ENCODE results near the gene COL7A1. TPM values are rescaled to one million over a fixed set of nuclear protein-coding genes. Genes with fewer than 3 reads are reported as not detected.
A peak's percentile ranks its signal among the peaks of the same experiment; 100 is the strongest.

Gene COL7A1
- total and polyA plus RNA-seq, 2 of the 8 experiments (the other 6 are each of a cell fraction or from before 2014, with no cell fraction given): 10.7 to 13.9 TPM

- WGBS, 2 experiments (ENCODE audit: extremely low coverage in 1 of 2, insufficient coverage in 1 of 2, insufficient read length in 1 of 2, insufficient replicate concordance in 2 of 2, low coverage in 1 of 2, low lambda C conversion rate in 2 of 2, missing lambda C conversion rate in 1 of 2): 93% methylated on average over 11 of the region's 11 CpGs; no CpG with 5 or more reads in 1 of the 2 experiments
- peak overlapping the region; percentile 53 for H3K4ac ChIP-seq (replicated peaks; ENCODE audit: insufficient read length, low read depth, low read length)
- H3K27me3 ChIP-seq (replicated peaks in 1 of 4; ENCODE audit: control insufficient read depth in 3 of 4, extremely low read depth in 1 of 4, insufficient read depth in 3 of 4, low read length in 3 of 4): no peaks in the 10 kb centered on the region
- no peak overlapping the region for H3K4me3 ChIP-seq (ENCODE audit: extremely low read depth in 1 of 4, insufficient read depth in 2 of 4, low read depth in 3 of 4, low read length in 4 of 4)
- H4K5ac ChIP-seq (ENCODE audit: insufficient read length, low read depth, low read length): no peak overlapping the region
- no peaks in the 10 kb centered on the region for H3K79me1 ChIP-seq (ENCODE audit: low read depth, low read length)
- ChIA-PET CTCF (ENCODE audit: partially characterized antibody) (interaction anchor here (0.7 to 6.1 kb wide), 3 partner anchors 16 to 175 kb away, joined by 3 to 32 read pairs (median 3); no protein-coding TSS in a partner anchor), POLR2A (ENCODE audit: partially characterized antibody) (no interaction called here)
- H3K9me3 ChIP-seq (ENCODE audit: insufficient read depth in 2 of 2, low read depth in 1 of 2, low read length in 1 of 2): no peaks in the 10 kb centered on the region
- peaks cover 4 to 21% (median 16%) of the 10 kb centered on the region in 4 experiments for H3K4me1 ChIP-seq (replicated peaks in 1 of 4; ENCODE audit: control insufficient read depth in 3 of 4, insufficient read depth in 4 of 4, low read length in 3 of 4)
- no peak overlapping the region for H2AFZ ChIP-seq (ENCODE audit: low read length)
- H3K18ac ChIP-seq (ENCODE audit: extremely low read depth, low read length): no peak overlapping the region
- H3K79me2 ChIP-seq (ENCODE audit: control insufficient read depth in 1 of 2, insufficient read depth in 2 of 2, low read length in 2 of 2): no peaks in the 10 kb centered on the region
- H2BK5ac ChIP-seq (ENCODE audit: low read depth, low read length): no peak overlapping the region
- no peak overlapping the region for H2BK12ac ChIP-seq (ENCODE audit: low read depth, low read length)
- H2BK120ac ChIP-seq (replicated peaks; ENCODE audit: low read depth, low read length): no peak overlapping the region
- H3K23ac ChIP-seq (ENCODE audit: insufficient read length): no peak overlapping the region
- H3K14ac ChIP-seq (ENCODE audit: insufficient read length): no peak overlapping the region
- H2AK5ac ChIP-seq (ENCODE audit: low read depth, low read length): no peak overlapping the region
- no peaks in the 10 kb centered on the region for H4K20me1 ChIP-seq (replicated peaks in 1 of 2; ENCODE audit: control insufficient read depth in 1 of 2, insufficient read depth in 2 of 2, low read length in 2 of 2)
- H3K27ac ChIP-seq (ENCODE audit: low read depth, low read length): no peak overlapping the region
- H2BK15ac ChIP-seq (ENCODE audit: low read length): no peak overlapping the region
- no peak overlapping the region for H3K4me2 ChIP-seq (ENCODE audit: insufficient read depth in 1 of 2, low read depth in 2 of 2, low read length in 2 of 2)
- no peak overlapping the region for H3K56ac ChIP-seq (replicated peaks; ENCODE audit: insufficient read length, low read depth, low read length)
- no peak overlapping the region for H2BK20ac ChIP-seq (ENCODE audit: low read length)
- no peak overlapping the region for H3K9ac ChIP-seq (replicated peaks in 1 of 4; ENCODE audit: extremely low read depth in 1 of 4, low read depth in 3 of 4, low read length in 3 of 4)
- TF ChIP-seq MAFK (IDR thresholded peaks at IDR 0.05; ENCODE audit: low read depth, low read length): no peak
- no peak for TF ChIP-seq CTCF (IDR thresholded peaks at IDR 0.05; ENCODE audit: control extremely low read depth in 1 of 3, insufficient read depth in 1 of 3, low read depth in 1 of 3, low read length in 3 of 3)
- TF ChIP-seq NRF1 (IDR thresholded peaks at IDR 0.05; ENCODE audit: low read depth, low read length): no peak
- no peak for TF ChIP-seq YY1 (IDR thresholded peaks at IDR 0.05; ENCODE audit: low read depth, low read length)
- no peak for TF ChIP-seq PHF8 (conservative IDR thresholded peaks at IDR 0.05; ENCODE audit: low read depth, low read length)
- DNase-seq (ENCODE audit: low read depth in 1 of 2, low spot score in 2 of 2): no peak
- no peak overlapping the region for H4K91ac ChIP-seq (replicated peaks; ENCODE audit: insufficient read length, low read length)
- FAIRE-seq: no peak
- H3K23me2 ChIP-seq (ENCODE audit: low read depth, low read length): no peaks in the 10 kb centered on the region
- no peaks in the 10 kb centered on the region for H3K36me3 ChIP-seq (ENCODE audit: control insufficient read depth in 2 of 4, insufficient read depth in 4 of 4, low read length in 3 of 4)
- H4K8ac ChIP-seq (ENCODE audit: extremely low read depth, insufficient read depth, low read length): no peak overlapping the region; the same call in 1 of the 2 replicates
Measured at GRCh38 chr3:48565186-48565585, 29.9 kb downstream of the COL7A1 start.

Data from H1 (cell line).